HG02678 (cell line): Measurements from ENCODE around the gene DDX59.
A peak's percentile ranks its signal among the peaks of the same experiment; 100 is the strongest.

Source experiments
- ATAC-seq: cut with Tn5 transposase; IDR thresholded peaks from one replicate; pipeline ENCODE4 v1.9.1; 2021; ENCODE audit warnings: mild to moderate bottlenecking, moderate library complexity; ENCODE audit not compliant: unreplicated experiment

DDX59 gene

GRCh38 chr1:200671235-200671786 lies 1.6 kb upstream of the DDX59 start:
- ATAC-seq: no peak

GRCh38 chr1:200670242-200671118 lies 773 bp upstream of the DDX59 start:
- peak; percentile 17 for ATAC-seq

GRCh38 chr1:200668514-200669313 lies 993 bp downstream of the DDX59 start:
- no peak for ATAC-seq

DNA sequence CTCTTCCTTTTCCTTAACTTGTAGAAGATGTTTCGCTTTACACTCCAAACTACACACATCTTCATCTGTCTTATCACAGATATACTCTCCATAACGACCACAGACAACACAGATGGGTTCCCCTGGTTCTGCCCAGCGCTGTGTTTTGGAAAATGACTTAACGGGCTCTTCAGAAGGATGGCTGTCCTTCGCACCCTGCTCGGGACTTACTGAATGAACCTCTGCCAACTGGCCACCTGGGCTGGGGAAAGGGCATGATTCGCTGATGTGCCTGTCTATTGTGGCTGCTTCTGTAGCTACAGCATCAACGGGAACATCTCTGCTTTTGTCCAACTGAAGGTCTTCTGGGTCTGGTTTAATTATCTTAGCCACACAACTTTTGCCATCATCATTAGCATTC lies 3.4 kb downstream of the DDX59 start:
- no peak for ATAC-seq

- no peak for ATAC-seq
These were observed 3.8 kb downstream of the DDX59 start for GRCh38 chr1:200665861-200666260.

DNA sequence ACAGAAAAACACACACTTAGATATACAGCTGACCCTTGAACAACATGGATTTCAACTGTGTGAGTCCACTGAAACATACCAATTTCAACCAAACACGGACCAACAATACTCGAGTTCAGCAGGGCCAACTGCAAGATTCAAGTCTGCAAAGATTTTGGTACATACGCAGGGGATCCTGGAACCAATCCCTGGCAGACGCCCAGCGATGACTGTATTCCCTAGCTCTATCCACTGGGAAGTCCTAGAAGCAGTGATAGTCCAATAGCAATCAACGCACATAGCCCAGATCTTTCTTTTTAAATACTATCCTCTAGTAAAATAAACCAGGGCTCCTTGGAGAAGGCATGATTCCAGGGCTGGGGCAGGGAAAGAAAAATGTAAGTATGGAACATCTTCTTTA lies 9.0 kb downstream of the DDX59 start:
- no peak for ATAC-seq

DNA sequence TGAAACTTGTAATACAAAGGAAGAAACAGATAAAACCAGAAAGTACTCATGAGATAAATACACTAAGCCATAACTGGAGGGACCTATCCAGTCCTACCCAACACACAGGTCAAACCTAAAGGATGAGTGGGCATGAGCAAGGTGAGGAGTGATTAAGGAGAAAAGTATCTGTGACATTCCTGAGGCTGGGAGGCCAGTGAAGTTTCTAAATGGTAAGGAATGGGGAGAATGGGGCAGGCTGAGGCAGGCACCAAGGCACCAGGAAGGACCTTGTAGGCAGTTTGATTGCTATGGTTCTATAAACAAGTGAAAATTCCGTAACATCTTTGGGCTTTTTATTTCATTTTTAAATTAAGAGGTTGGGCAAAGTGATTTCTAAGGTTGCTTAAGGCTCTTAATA lies 10.4 kb downstream of the DDX59 start:
- ATAC-seq: no peak

DNA sequence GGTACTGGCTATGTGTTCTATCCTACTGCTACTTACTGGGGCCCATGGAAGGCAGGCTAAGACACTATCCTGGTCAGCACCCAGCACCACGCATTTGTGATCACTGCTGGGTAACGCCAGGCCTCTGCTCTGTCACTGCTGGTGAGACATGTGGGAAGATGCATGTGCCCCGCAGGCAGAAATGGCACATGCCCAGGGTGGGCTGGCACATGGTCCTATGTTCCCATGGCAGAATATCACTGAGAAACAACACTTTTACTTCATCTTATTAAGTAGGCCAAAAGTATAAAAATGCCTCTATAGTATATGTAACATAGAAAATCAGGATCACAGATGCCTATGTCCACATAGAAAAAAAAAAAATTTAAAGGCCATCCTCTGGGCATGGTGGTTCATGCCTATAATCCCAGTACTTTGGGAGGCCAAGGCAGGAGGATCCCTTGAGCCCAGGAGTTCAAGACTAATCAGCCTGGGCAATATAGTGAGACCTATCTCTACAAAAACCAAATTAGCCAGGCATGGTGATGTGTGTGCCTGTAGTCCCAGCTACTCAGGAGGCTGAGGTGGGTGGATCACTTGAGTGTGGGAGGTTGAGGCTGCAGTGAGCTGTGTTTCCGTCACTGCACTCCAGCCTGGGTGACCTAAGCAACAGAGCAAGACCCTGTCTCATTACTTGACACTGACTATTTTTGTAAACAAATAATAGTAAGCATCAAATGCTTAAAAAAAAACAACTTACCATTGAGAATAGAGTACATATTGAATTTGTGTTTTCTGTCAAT lies 11.5 kb downstream of the DDX59 start:
- no peak for ATAC-seq

GRCh38 chr1:200654660-200655059 lies 15.0 kb downstream of the DDX59 start:
- peak; percentile 90 for ATAC-seq

GRCh38 chr1:200653022-200653462 lies 16.7 kb downstream of the DDX59 start:
- ATAC-seq: peak; percentile 30

- no peak for ATAC-seq
These were observed 17.3 kb downstream of the DDX59 start for GRCh38 chr1:200652378-200652777.

DNA sequence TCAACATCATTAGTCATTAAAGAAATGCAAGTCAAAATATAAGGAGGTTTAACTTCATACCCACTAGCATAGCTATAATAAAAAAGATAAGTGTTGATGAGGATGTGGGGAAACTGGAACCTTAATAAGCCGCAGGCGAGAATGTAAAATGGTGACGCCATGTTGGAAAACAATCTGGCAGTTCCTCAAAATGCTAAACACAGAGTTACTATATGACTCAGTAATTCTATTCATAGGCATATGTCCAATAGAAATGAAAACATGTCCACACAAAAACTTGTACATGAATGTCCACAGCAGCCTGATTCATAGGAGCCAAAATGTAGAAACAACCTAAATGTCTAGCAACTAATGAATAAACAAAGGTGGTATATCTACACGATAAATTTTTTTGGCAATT lies 23.2 kb downstream of the DDX59 start:
- no peak for ATAC-seq

- no peak for ATAC-seq
These were observed 25.7 kb downstream of the DDX59 start for GRCh38 chr1:200644021-200644420.

- no peak for ATAC-seq
These were observed 27.2 kb downstream of the DDX59 start for GRCh38 chr1:200642481-200642880.

- no peak for ATAC-seq
These were observed 28.7 kb downstream of the DDX59 start for GRCh38 chr1:200640963-200641401.

DNA sequence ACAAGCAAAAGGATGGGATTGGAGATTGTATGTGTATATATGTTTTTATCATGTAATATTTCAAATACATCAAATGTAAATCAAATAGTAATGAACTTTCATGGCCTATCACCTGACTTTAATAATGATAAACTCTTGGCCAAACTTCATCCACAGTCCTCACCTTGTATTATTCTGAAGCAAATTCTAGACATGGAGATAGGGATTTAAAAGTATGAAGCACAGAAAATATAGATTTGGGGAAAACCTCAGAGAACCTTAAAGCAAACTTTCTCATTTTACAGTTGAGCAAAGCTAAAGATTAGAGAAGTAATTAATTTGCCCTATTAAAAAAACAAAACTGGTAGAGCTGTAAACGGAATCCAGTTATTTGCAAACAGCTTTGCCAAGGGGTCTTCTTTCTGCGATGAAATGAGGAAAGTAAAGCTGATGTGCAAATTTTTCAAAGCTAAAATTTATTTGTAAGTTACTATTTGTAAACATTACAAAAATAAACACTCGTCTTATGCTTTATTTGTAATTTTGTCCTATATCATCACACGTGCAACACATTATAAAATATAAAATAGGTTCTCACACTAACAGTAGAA lies 29.2 kb downstream of the DDX59 start:
- no peak for ATAC-seq

- no peak for ATAC-seq
These were observed 31.6 kb downstream of the DDX59 start for GRCh38 chr1:200638073-200638472.

- ATAC-seq: no peak
These were observed 33.0 kb downstream of the DDX59 start for GRCh38 chr1:200636681-200637080.

GRCh38 chr1:200634261-200635122 lies 35.2 kb downstream of the DDX59 start:
- peak; percentile 62 for ATAC-seq
